Gastrocnemius medialis (tissue), 4 donors: ENCODE measurements around the gene PXT1.

Experiments used
- POLR2A ChIP-seq, 2 donors: fragments of 450-650 bp; IDR thresholded peaks; one replicate each; pipeline ENCODE4 v1.6.1; 2017; ENCODE audit warnings: antibody characterized with exemption in 2 of 2, mild to moderate bottlenecking in 2 of 2, moderate library complexity in 2 of 2
- TF ChIP-seq, protein P1 (sequence below), 5 experiments: fragments of 450-650 bp in 3 of 5; fragments of 200-600 bp in 2 of 5; sonication (generic) in 2 of 5; IDR thresholded peaks in 4 of 5; conservative IDR thresholded peaks in 1 of 5; 1 replicate in 4 of 5; 2 replicates in 1 of 5; pipeline ENCODE4 v1.5.1; 2016 to 2019; ENCODE audit warnings: antibody characterized with exemption in 5 of 5, mild to moderate bottlenecking in 3 of 5, moderate library complexity in 3 of 5

- TF ChIP-seq, protein P1, sequence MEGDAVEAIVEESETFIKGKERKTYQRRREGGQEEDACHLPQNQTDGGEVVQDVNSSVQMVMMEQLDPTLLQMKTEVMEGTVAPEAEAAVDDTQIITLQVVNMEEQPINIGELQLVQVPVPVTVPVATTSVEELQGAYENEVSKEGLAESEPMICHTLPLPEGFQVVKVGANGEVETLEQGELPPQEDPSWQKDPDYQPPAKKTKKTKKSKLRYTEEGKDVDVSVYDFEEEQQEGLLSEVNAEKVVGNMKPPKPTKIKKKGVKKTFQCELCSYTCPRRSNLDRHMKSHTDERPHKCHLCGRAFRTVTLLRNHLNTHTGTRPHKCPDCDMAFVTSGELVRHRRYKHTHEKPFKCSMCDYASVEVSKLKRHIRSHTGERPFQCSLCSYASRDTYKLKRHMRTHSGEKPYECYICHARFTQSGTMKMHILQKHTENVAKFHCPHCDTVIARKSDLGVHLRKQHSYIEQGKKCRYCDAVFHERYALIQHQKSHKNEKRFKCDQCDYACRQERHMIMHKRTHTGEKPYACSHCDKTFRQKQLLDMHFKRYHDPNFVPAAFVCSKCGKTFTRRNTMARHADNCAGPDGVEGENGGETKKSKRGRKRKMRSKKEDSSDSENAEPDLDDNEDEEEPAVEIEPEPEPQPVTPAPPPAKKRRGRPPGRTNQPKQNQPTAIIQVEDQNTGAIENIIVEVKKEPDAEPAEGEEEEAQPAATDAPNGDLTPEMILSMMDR (IDR thresholded peaks at IDR 0.05 in 4 of 5, conservative IDR thresholded peaks at IDR 0.05 in 1 of 5), result no peak
- TF ChIP-seq POLR2A (IDR thresholded peaks at IDR 0.05), result no peak
Measured at GRCh38 chr6:36404164-36404563, 38.5 kb downstream of the PXT1 start.
